Ascending aorta (tissue), 2 donors: ENCODE results near the gene ANKHD1. TPM values are rescaled to one million over a fixed set of nuclear protein-coding genes. Genes with fewer than 3 reads are reported as not detected.
"Not testable (repeated sequence)": the region's sequence is repeated elsewhere in the genome, so short reads cannot be mapped to it uniquely, and the experiment has no call there.

Experiments
- DNase-seq, 2 donors: peaks; one replicate each; pipeline ENCODE4 v3.0.0-alpha.2; 2019; ENCODE audit warnings: low spot score in 2 of 2
- H3K27ac ChIP-seq, 2 donors: fragments of 200-600 bp; sonication (generic); one replicate each; pipeline ENCODE4 v1.5.1; 2016 to 2017; ENCODE audit warnings: mild to moderate bottlenecking in 1 of 2
- H3K27me3 ChIP-seq: fragments of 200-600 bp; sonication (generic); one replicate; pipeline ENCODE4 v1.5.1; 2017
- H3K36me3 ChIP-seq, 2 donors: fragments of 200-600 bp; sonication (generic); one replicate each; pipeline ENCODE4 v1.5.1; 2016
- H3K4me1 ChIP-seq, 2 donors: fragments of 200-600 bp; sonication (generic); one replicate each; pipeline ENCODE4 v1.5.1; 2016 to 2017; ENCODE audit warnings: mild to moderate bottlenecking in 1 of 2
- H3K4me3 ChIP-seq, 2 donors: fragments of 200-600 bp; sonication (generic); one replicate each; pipeline ENCODE4 v1.5.1; 2016 to 2017; ENCODE audit warnings: mild to moderate bottlenecking in 1 of 2
- H3K9me3 ChIP-seq, 2 donors: fragments of 200-600 bp; sonication (generic); one replicate each; pipeline ENCODE4 v1.5.1; 2016
- CTCF ChIP-seq, 3 experiments: fragments of 200-600 bp in 2 of 3; fragments of 450-650 bp in 1 of 3; sonication (generic) in 2 of 3; IDR thresholded peaks; one replicate each; pipeline ENCODE4 v1.5.1; 2016 to 2019; ENCODE audit warnings: antibody characterized with exemption in 3 of 3, mild to moderate bottlenecking in 1 of 3, moderate library complexity in 1 of 3
- intact Hi-C: fragments of 100-400 bp; cut with DNase I; formaldehyde crosslinking; loops from one replicate; pipeline ENCODE4 v1.15.1; 2023
- total RNA-seq: library from RNA; depleted of rRNA; stranded (reverse); fragments of >200 nt; gene quantifications from one replicate; pipeline ENCODE4 v1.1.0, GENCODE V29; 2016

Gene ANKHD1
- total RNA-seq, 1 donor from 2014 or later = 73.4 TPM

DNA sequence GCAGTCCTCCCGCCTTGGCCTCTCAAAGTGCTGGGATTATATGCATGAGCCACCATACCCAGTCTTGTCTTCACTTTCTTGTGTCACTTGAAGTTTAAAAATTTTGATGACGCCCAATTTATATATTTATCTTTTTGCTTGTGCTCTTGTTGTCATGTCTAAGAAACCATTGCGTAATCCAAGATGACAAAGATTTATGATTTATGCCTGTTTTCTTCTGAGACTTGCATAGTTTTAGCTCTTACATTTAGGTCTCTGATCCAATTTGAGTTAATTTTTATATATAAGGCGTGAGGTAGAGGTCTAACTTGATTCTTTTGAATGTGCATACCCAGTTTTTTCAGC lies 18.6 kb downstream of the ANKHD1 start:
- Histone ChIP-seq H3K9me3 (no peaks in the 10 kb centered on the region), H3K4me3 (no peak overlapping the region), H3K27me3 (no peaks in the 10 kb centered on the region), H3K36me3 (no peaks in the 10 kb centered on the region), H3K27ac (no peak overlapping the region), H3K4me1 (no peaks in the 10 kb centered on the region)
- TF ChIP-seq CTCF (IDR thresholded peaks at IDR 0.05) = no peak
- no peak for DNase-seq
- intact Hi-C loops = no loop called here

- no peak overlapping the region for H3K27ac ChIP-seq
- H3K4me3 ChIP-seq = no peak overlapping the region
- TF ChIP-seq CTCF (IDR thresholded peaks at IDR 0.05) = no peak
- no peak for DNase-seq
- intact Hi-C loops = no loop called here
- no peaks in the 10 kb centered on the region for H3K36me3 ChIP-seq
- no peaks in the 10 kb centered on the region for H3K9me3 ChIP-seq
- no peaks in the 10 kb centered on the region for H3K27me3 ChIP-seq
- no peaks in the 10 kb centered on the region for H3K4me1 ChIP-seq
These were observed 19.2 kb downstream of the ANKHD1 start for GRCh38 chr5:140420665-140421361.

- H3K4me3 ChIP-seq, H3K9me3 ChIP-seq, intact Hi-C loops, H3K4me1 ChIP-seq, H3K36me3 ChIP-seq, H3K27me3 ChIP-seq, DNase-seq, H3K27ac ChIP-seq: not testable (repeated sequence)
These were observed 19.7 kb downstream of the ANKHD1 start for GRCh38 chr5:140421375-140421774.

GRCh38 chr5:140423609-140424008 lies 22.0 kb downstream of the ANKHD1 start:
- H3K27me3 ChIP-seq = no peaks in the 10 kb centered on the region
- no peaks in the 10 kb centered on the region for H3K36me3 ChIP-seq
- no peaks in the 10 kb centered on the region for H3K9me3 ChIP-seq
- no peak for DNase-seq
- no peak overlapping the region for H3K4me3 ChIP-seq
- H3K4me1 ChIP-seq = no peaks in the 10 kb centered on the region
- no peak overlapping the region for H3K27ac ChIP-seq
- no peak for TF ChIP-seq CTCF (IDR thresholded peaks at IDR 0.05)
- intact Hi-C loops = no loop called here

DNA sequence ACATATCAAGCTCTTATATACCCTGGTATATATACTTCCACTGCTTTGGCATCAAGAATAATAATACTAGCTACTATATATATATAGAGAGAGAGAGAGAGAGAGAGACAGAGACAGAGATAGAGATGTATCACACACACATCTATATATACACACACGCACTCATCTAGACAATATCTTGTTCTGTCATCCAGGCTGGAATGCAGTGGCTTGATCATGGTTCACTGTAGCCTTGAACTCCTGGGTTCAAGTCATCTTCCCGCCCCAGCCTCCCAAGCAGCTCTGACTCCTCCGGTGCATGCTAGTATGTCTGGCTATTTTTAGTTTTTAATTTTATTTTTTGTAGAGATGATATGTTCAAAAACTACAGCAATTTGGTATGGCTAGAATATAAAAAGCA lies 22.5 kb downstream of the ANKHD1 start:
- TF ChIP-seq CTCF (IDR thresholded peaks at IDR 0.05) = no peak
- no peaks in the 10 kb centered on the region for H3K27me3 ChIP-seq
- no peaks in the 10 kb centered on the region for H3K36me3 ChIP-seq
- H3K9me3 ChIP-seq = no peaks in the 10 kb centered on the region
- no peak for DNase-seq
- no peak overlapping the region for H3K27ac ChIP-seq
- no peaks in the 10 kb centered on the region for H3K4me1 ChIP-seq
- intact Hi-C loops = no loop called here
- no peak overlapping the region for H3K4me3 ChIP-seq

GRCh38 chr5:140427726-140428125 lies 26.1 kb downstream of the ANKHD1 start:
- H3K4me3 ChIP-seq, H3K27me3 ChIP-seq, H3K9me3 ChIP-seq, H3K27ac ChIP-seq, H3K36me3 ChIP-seq, intact Hi-C loops, DNase-seq, H3K4me1 ChIP-seq: not testable (repeated sequence)

DNA sequence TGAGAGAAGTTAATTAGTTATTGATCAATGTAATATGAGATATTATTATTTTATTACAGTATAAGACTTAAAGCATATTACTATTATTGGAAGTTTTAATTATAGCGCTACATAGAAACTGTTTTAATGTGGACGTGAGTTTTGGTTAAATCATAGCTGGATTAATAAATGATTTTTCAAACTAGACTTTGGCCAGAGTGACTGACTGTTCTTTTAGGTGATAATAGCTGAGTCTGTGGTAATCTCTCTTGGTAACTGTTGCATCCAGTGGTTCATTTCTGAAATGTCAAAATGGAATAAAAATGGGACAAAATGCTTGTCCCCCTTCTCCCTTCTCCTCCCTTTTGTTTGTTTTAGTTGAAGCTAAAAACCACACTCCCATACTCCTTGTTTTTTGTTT lies 28.1 kb downstream of the ANKHD1 start:
- Histone ChIP-seq H3K27me3 (no peaks in the 10 kb centered on the region), H3K4me3 (no peak overlapping the region), H3K27ac (no peak overlapping the region), H3K4me1 (no peaks in the 10 kb centered on the region), H3K9me3 (no peaks in the 10 kb centered on the region), H3K36me3 (no peaks in the 10 kb centered on the region)
- no peak for DNase-seq
- no peak for TF ChIP-seq CTCF (IDR thresholded peaks at IDR 0.05)
- intact Hi-C loops = no loop called here
